GM12878 (cell line): Measurements from ENCODE around the gene KRT4. TPM values are rescaled to one million over a fixed set of nuclear protein-coding genes. Genes with fewer than 3 reads are reported as not detected.

ENCODE experiments used
- ATAC-seq: fragments of 200-7000 bp; cut with Tn5 transposase; 3 replicates; pipeline ENCODE4 v1.9.1; 2020; ENCODE audit warnings: mild to moderate bottlenecking, moderate library complexity
- BruUV-seq: library from RNA; stranded (reverse); fragments of 400-500 nt; replicated peaks from 2 replicates; lab custom pipeline; 2021; lab: Mats Ljungman, UMichigan
- CTCF ChIA-PET: fragments of 300-600 bp; sonication (Branson Sonifier 250); formaldehyde crosslinking; extraction: SDS; loops from one replicate; lab custom pipeline; 2021; ENCODE audit warnings: inconsistent platforms; lab: Yijun Ruan, JAX
- POLR2A ChIA-PET: fragments of 350-600 bp; formaldehyde crosslinking; extraction: SDS; loops from one replicate; lab custom pipeline; 2021; ENCODE audit warnings: inconsistent platforms; lab: Charles Lee
- RAD21 ChIA-PET: fragments of 300-600 bp; sonication (Branson Sonifier 250); formaldehyde crosslinking; loops from one replicate; lab custom pipeline; 2023; ENCODE audit warnings: antibody characterized with exemption; ENCODE audit not compliant: unreplicated experiment; lab: Charles Lee
- SMC1A ChIA-PET: fragments of 300-600 bp; sonication (Branson Sonifier 250); formaldehyde crosslinking; loops from one replicate; lab custom pipeline; 2023; ENCODE audit not compliant: unreplicated experiment, uncharacterized antibody; lab: Charles Lee
- DNase-seq: peaks from one replicate; pipeline ENCODE4 v3.0.0-alpha.2; 2011; ENCODE audit warnings: low read depth, low spot score
- FAIRE-seq: peaks from 3 replicates; lab custom pipeline; 2011; peaks lifted over from hg19 to GRCh38; lab: Jason Lieb, UNC
- H2AFZ ChIP-seq: 2 replicates; pipeline ENCODE4 v1.6.0; 2011; ENCODE audit warnings: low read depth, low read length, control low read depth; ENCODE audit not compliant: control insufficient read depth
- H3K27ac ChIP-seq: 2 replicates; pipeline ENCODE4 v1.5.1; 2011; ENCODE audit warnings: control low read depth; ENCODE audit not compliant: control insufficient read depth, insufficient read depth
- H3K27me3 ChIP-seq, 2 experiments: replicated peaks in 1 of 2; 2 replicates each; pipeline versions ENCODE4 v1.6.0 to v1.6.1; 2011; ENCODE audit warnings: low read length in 1 of 2; ENCODE audit not compliant: control insufficient read depth in 2 of 2, insufficient read depth in 2 of 2
- H3K36me3 ChIP-seq, 2 experiments: 2 replicates each; pipeline ENCODE4 v1.5.1; 2011; ENCODE audit warnings: low read length in 1 of 2; ENCODE audit not compliant: control insufficient read depth in 2 of 2, insufficient read depth in 2 of 2
- H3K4me1 ChIP-seq: 2 replicates; pipeline ENCODE4 v1.6.1; 2011; ENCODE audit warnings: mild to moderate bottlenecking, low read length, moderate library complexity, mixed read lengths; ENCODE audit not compliant: control insufficient read depth, insufficient read depth
- H3K4me2 ChIP-seq: 2 replicates; pipeline ENCODE4 v1.6.0; 2011; ENCODE audit warnings: control low read depth; ENCODE audit not compliant: control insufficient read depth, insufficient read depth
- H3K4me3 ChIP-seq: fragments of 200-600 bp; sonication (generic); 2 replicates; pipeline ENCODE4 v1.5.1; 2016
- H3K79me2 ChIP-seq: 2 replicates; pipeline ENCODE4 v1.6.0; 2011; ENCODE audit warnings: low read length; ENCODE audit not compliant: control insufficient read depth, insufficient read depth
- H3K9ac ChIP-seq: 2 replicates; pipeline ENCODE4 v1.8.0; 2011; ENCODE audit warnings: low read length, control low read depth, mixed read lengths; ENCODE audit not compliant: control insufficient read depth, insufficient read depth
- H3K9me3 ChIP-seq: replicated peaks from 3 replicates; pipeline ENCODE4 v1.5.1; 2011; ENCODE audit warnings: mild to moderate bottlenecking, low read length; ENCODE audit not compliant: control insufficient read depth, insufficient read depth
- H4K20me1 ChIP-seq: 2 replicates; pipeline ENCODE4 v1.6.0; 2011; ENCODE audit not compliant: control insufficient read depth, insufficient read depth
- CREB1 ChIP-seq: IDR thresholded peaks from 2 replicates; pipeline ENCODE4 v1.6.1; 2012; ENCODE audit warnings: low read depth, mild to moderate bottlenecking, inconsistent platforms
- E2F4 ChIP-seq: IDR thresholded peaks from 2 replicates; pipeline ENCODE4 v1.6.1; 2012; ENCODE audit warnings: low read depth, low read length, improper control_type of control experiment
- GATAD2B ChIP-seq: fragments of 450-650 bp; conservative IDR thresholded peaks from 2 replicates; pipeline ENCODE4 v1.6.1; 2017; ENCODE audit warnings: low read depth, mild to moderate bottlenecking, moderate library complexity
- ZBTB33 ChIP-seq: fragments of 450-650 bp; IDR thresholded peaks from 2 replicates; pipeline ENCODE4 v1.6.1; 2017; ENCODE audit warnings: mild to moderate bottlenecking
- WGBS: methylation state at CpG from one replicate; pipeline ENCODE4 v1.1.6; 2016; ENCODE audit warnings: low lambda C conversion rate; ENCODE audit not compliant: insufficient replicate concordance, insufficient coverage; ENCODE audit errors: missing lambda C conversion rate; 5-methylcytosine and 5-hydroxymethylcytosine counted together
- in situ Hi-C: fragments of 300-500 bp; cut with MboI; formaldehyde crosslinking; loops from 9 replicates; pipeline ENCODE4 v1.14.3; 2018; ENCODE audit warnings: mixed read lengths
- intact Hi-C: fragments of 100-400 bp; cut with micrococcal nuclease; formaldehyde crosslinking; loops from one replicate; pipeline ENCODE4 v1.14.2; 2022; ENCODE audit not compliant: unreplicated experiment
- polyA plus RNA-seq, 11 experiments: library from polyadenylated mRNA; depleted of rRNA in 4 of 11; unstranded in 6 of 11; stranded (reverse) in 5 of 11; fragments of >200 nt; fragmentation: Nextera tagmentation in 4 of 11; fragmentation: Illumina TruSeq in 1 of 11; extraction: Ambion mirVana in 4 of 11; extraction: Trizol in 1 of 11; gene quantifications; 1 replicate in 1 of 11; 2 replicates in 10 of 11; pipeline versions ENCODE4 v1.2.1 to v1.2.3, GENCODE V29; 2011 to 2016; ENCODE audit warnings: inconsistent platforms in 2 of 11, missing spikeins in 2 of 11, low read depth in 1 of 11
- total RNA-seq, 4 experiments: library from RNA; depleted of rRNA in 3 of 4; stranded (reverse); fragments of >200 nt in 3 of 4; fragmentation: Illumina TruSeq in 1 of 4; extraction: Trizol in 1 of 4; gene quantifications; 2 replicates each; pipeline versions ENCODE4 v1.2.1 to v1.2.3, GENCODE V29; 2013 to 2021

KRT4 gene
- total and polyA plus RNA-seq, 10 of the 15 experiments (the other 5 are each of a cell fraction or from before 2014, with no cell fraction given): not detected

- H3K79me2 ChIP-seq: no peaks in the 10 kb centered on the region
- 25% methylated on average over 4 of the region's 4 CpGs for WGBS
- ChIA-PET POLR2A (no interaction called here), SMC1A (no interaction called here), RAD21 (no interaction called here), CTCF (no interaction called here)
- no peaks in the 10 kb centered on the region for H3K36me3 ChIP-seq
- H3K27me3 ChIP-seq: peaks cover 5 to 9% of the 10 kb centered on the region in 2 experiments; a peak in 3 of 4 replicates
- no peaks in the 10 kb centered on the region for H4K20me1 ChIP-seq
- TF ChIP-seq GATAD2B (no peak), ZBTB33 (no peak), E2F4 (no peak), CREB1 (no peak)
- no TSS peak for BruUV-seq
- FAIRE-seq (no peak), DNase-seq (no peak), ATAC-seq (no peak)
- no peaks in the 10 kb centered on the region for H3K4me1 ChIP-seq
- no peak overlapping the region for H3K4me2 ChIP-seq
- H3K9me3 ChIP-seq: no peaks in the 10 kb centered on the region
- no peak overlapping the region for H3K9ac ChIP-seq
- intact Hi-C loops: no loop called here
- no peak overlapping the region for H3K27ac ChIP-seq
- H3K4me3 ChIP-seq: no peak overlapping the region
- in situ Hi-C loops: no loop called here
- H2AFZ ChIP-seq: no peak overlapping the region
Measured at GRCh38 chr12:52834727-52835001, 20.7 kb upstream of the KRT4 start.
